Sigmoid colon (tissue), 7 donors: ENCODE measurements around the gene VANGL2. TPM values are rescaled to one million over a fixed set of nuclear protein-coding genes. Genes with fewer than 3 reads are reported as not detected.

ENCODE experiments used
- DNase-seq: peaks from one replicate; pipeline ENCODE4 v3.0.0-alpha.2; 2019
- H3K27ac ChIP-seq, 4 donors: fragments of 200-600 bp; sonication (generic); one replicate each; pipeline ENCODE4 v1.5.1; 2016 to 2019; ENCODE audit warnings: mild to moderate bottlenecking in 1 of 4
- H3K27me3 ChIP-seq, 3 donors: fragments of 200-600 bp; sonication (generic); one replicate each; pipeline ENCODE4 v1.5.1; 2019; ENCODE audit warnings: mild to moderate bottlenecking in 1 of 3
- H3K36me3 ChIP-seq, 4 donors: fragments of 200-600 bp; sonication (generic); one replicate each; pipeline ENCODE4 v1.5.1; 2016 to 2019
- H3K4me1 ChIP-seq, 4 donors: fragments of 200-600 bp; sonication (generic); one replicate each; pipeline ENCODE4 v1.5.1; 2017 to 2019
- H3K4me3 ChIP-seq, 4 donors: fragments of 200-600 bp; sonication (generic); one replicate each; pipeline ENCODE4 v1.5.1; 2017 to 2019; ENCODE audit warnings: mild to moderate bottlenecking in 2 of 4, moderate library complexity in 1 of 4
- H3K9me3 ChIP-seq, 4 donors: fragments of 200-600 bp in 3 of 4; sonication (generic) in 3 of 4; one replicate each; pipeline versions ENCODE4 v1.5.1 to v1.6.1; 2013 to 2019
- EP300 ChIP-seq, 4 donors: sonication (generic); formaldehyde crosslinking; IDR thresholded peaks; one replicate each; pipeline ENCODE4 v1.6.1; 2017; ENCODE audit warnings: antibody characterized with exemption in 4 of 4
- POLR2A ChIP-seq, 2 donors: fragments of 450-650 bp; IDR thresholded peaks; one replicate each; pipeline ENCODE4 v1.6.1; 2016; ENCODE audit warnings: antibody characterized with exemption in 2 of 2, mild to moderate bottlenecking in 2 of 2, moderate library complexity in 2 of 2
- POLR2AphosphoS5 ChIP-seq, 4 donors: sonication (generic); formaldehyde crosslinking; IDR thresholded peaks; one replicate each; pipeline ENCODE4 v1.6.1; 2017; ENCODE audit warnings: antibody characterized with exemption in 4 of 4
- WGBS, 2 donors: extraction: QIAGEN DNeasy Blood & Tissue Kit; methylation state at CpG; one replicate each; pipeline ENCODE4 v1.1.7; 2013; 5-methylcytosine and 5-hydroxymethylcytosine counted together
- intact Hi-C: fragments of 100-400 bp; cut with DNase I; formaldehyde crosslinking; loops from one replicate; pipeline ENCODE4 v1.15.1; 2023
- polyA plus RNA-seq, 3 donors: library from polyadenylated mRNA; stranded (reverse); fragments of 200-250 nt; gene quantifications; one replicate each; pipeline ENCODE4 v1.2.3, GENCODE V29; 2013
- total RNA-seq, 4 donors: library from RNA; depleted of rRNA; stranded (reverse); fragments of >200 nt; gene quantifications; one replicate each; pipeline ENCODE4 v1.1.0, GENCODE V29; 2016
- TF ChIP-seq, protein P1 (sequence below), 4 experiments: fragments of 450-650 bp in 3 of 4; fragments of 200-600 bp in 1 of 4; IDR thresholded peaks; one replicate each; pipeline ENCODE4 v1.5.1; 2016 to 2019; ENCODE audit warnings: antibody characterized with exemption in 4 of 4, mild to moderate bottlenecking in 3 of 4, moderate library complexity in 2 of 4
- donor health status: healthy with polysubstance abuse.
- donor health status: Bipolar disorder and iron deficiency.
- donor health status: healthy.

The VANGL2 gene
- total and polyA plus RNA-seq, 7 donors = 1.8 to 6.6 (median 3.4) TPM

DNA sequence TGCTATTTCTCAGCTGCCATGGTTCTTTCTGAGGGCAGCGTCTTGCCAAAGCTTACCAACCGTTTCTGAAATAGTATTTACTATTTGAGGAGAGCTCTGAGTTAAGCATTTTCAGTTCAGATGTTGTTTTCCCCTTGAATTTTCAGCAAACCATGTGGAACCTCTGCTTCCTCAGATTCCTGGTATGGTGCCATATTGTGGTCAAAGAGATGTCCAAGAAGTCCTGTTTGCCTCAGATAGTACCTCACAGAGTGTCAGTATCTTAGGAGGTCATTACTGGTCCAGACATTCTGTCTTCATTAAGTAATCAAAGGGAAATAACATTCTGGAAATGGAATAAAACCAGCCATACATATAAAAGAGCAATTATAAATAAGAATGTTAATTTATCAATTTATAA is 36.6 kb downstream of the VANGL2 start:
- no peak overlapping the region for H3K4me3 ChIP-seq
- H3K9me3 ChIP-seq = no peaks in the 10 kb centered on the region
- WGBS, 2 donors = 54 to 71% methylated on average over 2 of the region's 2 CpGs
- intact Hi-C loops = no loop called here
- H3K27me3 ChIP-seq = no peaks in the 10 kb centered on the region
- TF ChIP-seq POLR2A (IDR thresholded peaks at IDR 0.05) (no peak), EP300 (IDR thresholded peaks at IDR 0.05) (no peak), POLR2AphosphoS5 (IDR thresholded peaks at IDR 0.05) (no peak)
- TF ChIP-seq, protein P1, sequence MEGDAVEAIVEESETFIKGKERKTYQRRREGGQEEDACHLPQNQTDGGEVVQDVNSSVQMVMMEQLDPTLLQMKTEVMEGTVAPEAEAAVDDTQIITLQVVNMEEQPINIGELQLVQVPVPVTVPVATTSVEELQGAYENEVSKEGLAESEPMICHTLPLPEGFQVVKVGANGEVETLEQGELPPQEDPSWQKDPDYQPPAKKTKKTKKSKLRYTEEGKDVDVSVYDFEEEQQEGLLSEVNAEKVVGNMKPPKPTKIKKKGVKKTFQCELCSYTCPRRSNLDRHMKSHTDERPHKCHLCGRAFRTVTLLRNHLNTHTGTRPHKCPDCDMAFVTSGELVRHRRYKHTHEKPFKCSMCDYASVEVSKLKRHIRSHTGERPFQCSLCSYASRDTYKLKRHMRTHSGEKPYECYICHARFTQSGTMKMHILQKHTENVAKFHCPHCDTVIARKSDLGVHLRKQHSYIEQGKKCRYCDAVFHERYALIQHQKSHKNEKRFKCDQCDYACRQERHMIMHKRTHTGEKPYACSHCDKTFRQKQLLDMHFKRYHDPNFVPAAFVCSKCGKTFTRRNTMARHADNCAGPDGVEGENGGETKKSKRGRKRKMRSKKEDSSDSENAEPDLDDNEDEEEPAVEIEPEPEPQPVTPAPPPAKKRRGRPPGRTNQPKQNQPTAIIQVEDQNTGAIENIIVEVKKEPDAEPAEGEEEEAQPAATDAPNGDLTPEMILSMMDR (IDR thresholded peaks at IDR 0.05) = no peak
- no peaks in the 10 kb centered on the region for H3K36me3 ChIP-seq
- H3K4me1 ChIP-seq = no peaks in the 10 kb centered on the region
- H3K27ac ChIP-seq = no peak overlapping the region
- DNase-seq = no peak

DNA sequence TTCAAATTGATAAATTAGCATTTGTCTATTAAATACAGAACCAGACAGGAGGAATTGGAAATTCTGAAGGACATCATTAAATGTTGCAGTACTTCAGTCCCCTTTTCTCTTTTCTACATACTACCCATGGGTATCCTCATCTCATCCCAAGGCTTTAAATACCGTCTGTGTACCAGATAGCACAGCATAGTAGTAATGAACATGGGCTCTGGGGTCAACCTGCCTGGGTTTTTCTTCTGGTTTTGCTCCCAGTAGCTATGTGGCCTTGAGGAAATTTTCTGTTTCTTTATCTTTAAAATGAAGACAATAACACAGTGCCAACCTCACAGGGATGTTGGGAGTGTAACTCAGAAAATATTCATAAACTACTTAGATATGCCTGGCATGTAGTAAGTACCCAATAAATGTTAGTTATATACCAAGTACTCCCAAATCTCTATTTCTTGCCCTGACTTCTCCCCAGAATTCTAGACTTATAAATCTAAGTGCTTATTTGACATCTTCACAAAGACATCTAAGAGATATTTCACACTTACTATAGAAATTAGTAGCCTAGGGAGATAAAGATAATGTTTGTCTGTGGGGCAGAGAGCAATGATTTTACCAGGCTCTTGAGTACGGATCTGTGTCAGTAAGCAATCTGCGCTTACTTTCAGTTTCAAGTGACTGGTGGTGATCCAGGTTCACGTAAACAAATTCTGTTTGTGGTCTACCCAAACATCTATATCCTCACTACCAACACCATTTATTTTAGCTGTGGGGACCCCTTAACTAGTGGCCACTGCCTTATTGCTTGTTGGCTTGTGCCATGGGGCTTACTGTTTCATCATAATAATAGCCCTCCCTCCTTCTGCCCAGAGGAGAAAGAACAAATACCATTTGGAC is 37.3 kb downstream of the VANGL2 start:
- no peaks in the 10 kb centered on the region for H3K4me1 ChIP-seq
- H3K27me3 ChIP-seq = no peaks in the 10 kb centered on the region
- intact Hi-C loops = no loop called here
- DNase-seq = no peak
- WGBS, 2 donors = 21 to 31% methylated on average over 4 of the region's 4 CpGs
- H3K36me3 ChIP-seq = no peaks in the 10 kb centered on the region
- H3K4me3 ChIP-seq = no peak overlapping the region
- no peaks in the 10 kb centered on the region for H3K9me3 ChIP-seq
- TF ChIP-seq, protein P1 (IDR thresholded peaks at IDR 0.05) = no peak
- no peak for TF ChIP-seq POLR2A (IDR thresholded peaks at IDR 0.05)
- no peak for TF ChIP-seq POLR2AphosphoS5 (IDR thresholded peaks at IDR 0.05)
- TF ChIP-seq EP300 (IDR thresholded peaks at IDR 0.05) = no peak
- no peak overlapping the region for H3K27ac ChIP-seq

DNA sequence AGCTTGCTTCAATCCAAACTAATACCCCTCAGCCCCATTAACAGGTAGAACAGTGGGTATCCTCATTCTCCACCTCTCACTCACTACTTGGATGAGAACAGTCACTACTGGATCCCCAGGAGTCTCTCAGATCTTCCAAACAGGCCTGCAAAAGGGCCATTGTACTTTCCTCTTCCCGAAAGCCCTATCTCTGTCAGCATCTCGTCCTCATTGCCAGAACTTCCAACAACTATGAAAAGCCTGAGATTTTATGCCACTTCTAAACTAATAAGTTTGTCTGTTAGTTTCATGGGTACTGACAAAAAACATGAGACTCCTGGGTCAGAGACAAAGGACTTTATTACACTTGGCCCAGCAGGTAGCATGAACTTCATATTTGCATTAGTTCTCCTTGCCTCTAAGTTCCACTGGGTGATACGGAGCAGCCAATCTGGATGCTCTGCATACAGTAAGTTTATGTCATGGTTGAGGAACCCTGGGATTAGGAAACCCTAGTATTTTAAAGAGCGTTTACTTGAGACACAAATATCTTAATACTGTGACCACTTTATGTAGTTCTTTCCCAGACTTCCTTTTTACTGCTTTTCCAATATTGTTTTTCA is 38.1 kb downstream of the VANGL2 start:
- no peak overlapping the region for H3K27ac ChIP-seq

DNA sequence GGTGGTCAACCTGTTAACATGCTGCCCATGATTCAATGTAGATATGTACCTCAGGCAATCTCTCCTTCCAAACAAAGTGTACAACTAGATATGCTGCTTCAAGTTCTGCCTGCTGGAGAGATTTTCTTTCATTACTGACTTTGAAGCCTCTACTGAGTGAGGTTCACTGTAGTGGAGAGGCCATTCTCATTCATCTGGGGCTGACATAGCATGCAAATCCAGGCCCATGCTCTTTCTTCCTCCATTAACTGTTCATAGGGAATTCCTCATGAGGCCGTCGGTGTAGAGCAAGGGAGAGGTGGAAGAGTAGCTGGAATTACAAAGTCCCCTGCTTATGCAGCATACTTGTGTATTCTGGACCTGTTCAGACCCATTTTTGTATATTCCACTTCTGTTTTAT is 38.6 kb downstream of the VANGL2 start:
- intact Hi-C loops = no loop called here
- Histone ChIP-seq H3K9me3 (no peaks in the 10 kb centered on the region), H3K27ac (no peak overlapping the region), H3K27me3 (no peaks in the 10 kb centered on the region), H3K4me3 (no peak overlapping the region), H3K36me3 (no peaks in the 10 kb centered on the region), H3K4me1 (no peaks in the 10 kb centered on the region)
- WGBS, 2 donors = 93 to 95% methylated on average over 2 of the region's 2 CpGs
- no peak for DNase-seq
- TF ChIP-seq, protein P1 (IDR thresholded peaks at IDR 0.05) = no peak
- no peak for TF ChIP-seq POLR2AphosphoS5 (IDR thresholded peaks at IDR 0.05)
- TF ChIP-seq POLR2A (IDR thresholded peaks at IDR 0.05) = no peak
- TF ChIP-seq EP300 (IDR thresholded peaks at IDR 0.05) = no peak

More for the DNA sequence above, 38.1 kb downstream of the VANGL2 start:
- TF ChIP-seq POLR2AphosphoS5 (IDR thresholded peaks at IDR 0.05) = no peak
- no peak for TF ChIP-seq POLR2A (IDR thresholded peaks at IDR 0.05)
- no peaks in the 10 kb centered on the region for H3K4me1 ChIP-seq
- intact Hi-C loops = no loop called here
- no peak overlapping the region for H3K4me3 ChIP-seq
- no peak for DNase-seq
- no peaks in the 10 kb centered on the region for H3K9me3 ChIP-seq
- WGBS, 2 donors = 79 to 89% methylated on average over 4 of the region's 4 CpGs
- H3K27me3 ChIP-seq = no peaks in the 10 kb centered on the region
- H3K36me3 ChIP-seq = no peaks in the 10 kb centered on the region

DNA sequence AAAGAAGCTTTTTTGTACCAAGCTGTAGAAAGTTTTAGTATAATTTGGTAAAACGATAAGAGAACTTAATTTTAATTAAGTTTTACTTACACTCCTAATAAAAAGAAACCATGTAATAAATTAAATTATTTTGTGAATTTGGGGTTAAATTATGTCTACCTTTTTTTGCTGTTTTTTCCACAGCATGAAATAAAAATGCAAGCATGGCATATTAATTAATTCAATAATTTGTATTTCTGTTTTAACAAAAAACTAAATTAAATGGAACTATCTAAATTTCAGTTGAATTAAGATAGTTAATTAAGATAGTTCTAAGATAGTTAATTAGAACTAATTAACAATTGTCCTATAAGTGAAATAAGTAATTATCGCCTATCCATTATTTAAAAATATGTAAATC is 39.4 kb downstream of the VANGL2 start:
- Histone ChIP-seq H3K36me3 (no peaks in the 10 kb centered on the region), H3K27me3 (no peaks in the 10 kb centered on the region), H3K9me3 (no peaks in the 10 kb centered on the region), H3K4me3 (no peak overlapping the region), H3K4me1 (no peaks in the 10 kb centered on the region), H3K27ac (no peak overlapping the region)
- WGBS, 2 donors = 65 to 78% methylated on average over 2 of the region's 2 CpGs
- no peak for DNase-seq
- TF ChIP-seq, protein P1 (IDR thresholded peaks at IDR 0.05) = no peak
- no peak for TF ChIP-seq EP300 (IDR thresholded peaks at IDR 0.05)
- TF ChIP-seq POLR2A (IDR thresholded peaks at IDR 0.05) = no peak
- TF ChIP-seq POLR2AphosphoS5 (IDR thresholded peaks at IDR 0.05) = no peak
- intact Hi-C loops = no loop called here
